Measurements from ENCODE around the gene CARHSP1. TPM values are rescaled to one million over a fixed set of nuclear protein-coding genes. Genes with fewer than 3 reads are reported as not detected.

CARHSP1 gene
- total RNA-seq, 1 donor from 2014 or later: 27.0 TPM

DNA sequence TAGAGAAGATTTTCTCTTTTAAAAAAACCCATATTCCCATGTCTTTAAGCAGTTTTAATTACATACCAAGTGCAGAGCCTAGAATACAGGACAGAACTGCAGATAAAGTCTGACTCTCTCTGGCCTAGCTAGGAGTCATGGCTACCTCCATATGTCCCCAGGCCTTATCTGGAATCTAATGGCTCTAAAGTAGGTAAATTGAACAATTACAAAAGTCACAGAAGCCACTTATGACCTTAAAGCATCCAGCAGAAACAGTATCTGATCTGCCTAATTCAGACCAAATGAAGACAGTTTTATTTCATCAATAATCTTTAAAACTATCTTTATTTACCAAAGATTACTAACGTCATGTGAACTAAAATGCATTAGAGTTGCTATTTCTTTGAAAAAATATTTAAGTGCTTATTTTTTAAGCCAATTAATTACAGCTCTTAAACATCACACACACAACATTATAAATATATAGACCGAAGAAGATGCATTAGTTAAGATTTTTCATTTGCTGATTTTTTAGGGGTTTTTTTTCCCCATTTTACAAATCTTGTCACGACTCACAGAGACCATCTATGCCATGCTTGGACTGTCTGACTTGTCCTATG, 42.4 kb downstream of the CARHSP1 start:
- Mint-ChIP-seq H3K4me3 (no peak overlapping the region), H3K9me3 (no peaks in the 10 kb centered on the region), H3K27me3 (no peaks in the 10 kb centered on the region), H3K4me1 (peaks cover 9% of the 10 kb centered on the region), H3K36me3 (ENCODE audit: low read depth) (peaks cover 62% of the 10 kb centered on the region), H3K27ac (no peak overlapping the region)
- intact Hi-C loops (cut with micrococcal nuclease): no loop called here
- DNase-seq (no peak), ATAC-seq (ENCODE audit: low read depth) (no peak)
- CTCF ChIA-PET: no interaction called here
- POLR2A ChIA-PET: interaction anchor here (0.5 kb wide), 1 partner anchor 109 kb away, joined by 6 read pairs; no protein-coding TSS in a partner anchor
- TF ChIP-seq, protein P1, sequence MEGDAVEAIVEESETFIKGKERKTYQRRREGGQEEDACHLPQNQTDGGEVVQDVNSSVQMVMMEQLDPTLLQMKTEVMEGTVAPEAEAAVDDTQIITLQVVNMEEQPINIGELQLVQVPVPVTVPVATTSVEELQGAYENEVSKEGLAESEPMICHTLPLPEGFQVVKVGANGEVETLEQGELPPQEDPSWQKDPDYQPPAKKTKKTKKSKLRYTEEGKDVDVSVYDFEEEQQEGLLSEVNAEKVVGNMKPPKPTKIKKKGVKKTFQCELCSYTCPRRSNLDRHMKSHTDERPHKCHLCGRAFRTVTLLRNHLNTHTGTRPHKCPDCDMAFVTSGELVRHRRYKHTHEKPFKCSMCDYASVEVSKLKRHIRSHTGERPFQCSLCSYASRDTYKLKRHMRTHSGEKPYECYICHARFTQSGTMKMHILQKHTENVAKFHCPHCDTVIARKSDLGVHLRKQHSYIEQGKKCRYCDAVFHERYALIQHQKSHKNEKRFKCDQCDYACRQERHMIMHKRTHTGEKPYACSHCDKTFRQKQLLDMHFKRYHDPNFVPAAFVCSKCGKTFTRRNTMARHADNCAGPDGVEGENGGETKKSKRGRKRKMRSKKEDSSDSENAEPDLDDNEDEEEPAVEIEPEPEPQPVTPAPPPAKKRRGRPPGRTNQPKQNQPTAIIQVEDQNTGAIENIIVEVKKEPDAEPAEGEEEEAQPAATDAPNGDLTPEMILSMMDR (IDR thresholded peaks at IDR 0.05): no peak

DNA sequence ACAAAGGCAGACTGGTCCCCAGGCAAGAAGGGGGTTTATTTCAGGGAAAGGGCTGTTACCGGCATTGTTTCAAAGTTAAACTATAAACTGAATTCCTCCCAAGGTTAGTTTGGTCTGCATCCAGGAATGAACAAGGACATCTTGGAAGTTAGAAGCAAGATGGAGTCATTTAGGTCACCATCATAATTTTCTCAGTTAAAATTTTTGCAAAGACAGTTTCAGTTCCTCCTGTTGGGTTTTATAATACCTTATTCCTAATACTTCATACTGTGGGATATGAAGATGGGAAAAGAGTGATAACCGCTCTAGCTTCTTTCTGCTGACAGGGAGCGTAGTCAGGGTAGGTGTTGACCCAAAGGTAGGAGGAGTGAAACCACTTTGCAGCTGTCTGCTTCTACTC, 46.4 kb downstream of the CARHSP1 start:
- intact Hi-C loops (cut with micrococcal nuclease): no loop called here
- TF ChIP-seq, protein P1 (IDR thresholded peaks at IDR 0.05): no peak
- DNase-seq (no peak), ATAC-seq (ENCODE audit: low read depth) (no peak)
- peaks cover 64% of the 10 kb centered on the region for H3K36me3 Mint-ChIP-seq (ENCODE audit: low read depth)
- H3K27ac Mint-ChIP-seq: no peak overlapping the region
- peaks cover 20% of the 10 kb centered on the region for H3K4me1 Mint-ChIP-seq
- ChIA-PET CTCF (no interaction called here), POLR2A (no interaction called here)
- no peaks in the 10 kb centered on the region for H3K9me3 Mint-ChIP-seq
- H3K4me3 Mint-ChIP-seq: no peak overlapping the region
- H3K27me3 Mint-ChIP-seq: no peaks in the 10 kb centered on the region

DNA sequence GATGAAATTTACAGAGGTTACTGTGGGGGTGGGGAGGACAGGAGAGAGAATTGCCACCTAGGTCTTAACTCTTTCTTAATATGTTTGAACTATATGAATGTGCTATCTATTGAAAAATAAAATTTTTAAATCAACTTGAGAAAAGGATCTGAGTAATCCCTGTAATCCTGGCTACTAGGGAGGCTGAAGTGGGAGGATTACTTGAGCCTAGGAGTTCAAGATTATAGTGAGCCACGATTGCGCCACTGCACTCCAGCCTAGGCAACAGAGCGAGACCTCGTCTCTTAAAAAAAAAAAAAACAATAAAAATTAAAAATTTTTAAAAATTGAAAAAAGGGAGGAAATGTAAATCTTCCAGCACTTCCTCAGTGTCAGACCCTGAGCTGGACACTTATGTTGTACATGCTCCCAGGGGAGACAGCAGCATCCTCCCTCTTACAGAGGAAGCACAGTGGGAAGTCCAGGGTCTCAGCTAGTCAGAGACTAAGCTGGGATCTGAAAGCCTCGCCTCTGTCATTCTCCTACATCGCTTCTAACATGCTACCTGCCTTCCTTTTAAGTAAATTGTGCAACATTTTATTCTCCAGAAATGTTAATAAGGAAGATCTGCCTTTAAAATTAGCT, 49.3 kb downstream of the CARHSP1 start:
- H3K27ac Mint-ChIP-seq: peak overlapping the region; percentile 52
- peaks cover 22% of the 10 kb centered on the region for H3K4me1 Mint-ChIP-seq
- ChIA-PET CTCF (interaction anchor here (0.9 to 1.3 kb wide), 2 partner anchors 9 to 61 kb away, joined by 4 read pairs; no protein-coding TSS in a partner anchor), POLR2A (interaction anchor here (0.5 to 2.3 kb wide), 5 partner anchors 17 to 198 kb away, joined by 3 to 10 read pairs (median 3); no protein-coding TSS in a partner anchor)
- TF ChIP-seq, protein P1 (IDR thresholded peaks at IDR 0.05): no peak
- no peak for DNase-seq
- peak; percentile 15 for ATAC-seq (ENCODE audit: low read depth)
- no peaks in the 10 kb centered on the region for H3K9me3 Mint-ChIP-seq
- peaks cover 74% of the 10 kb centered on the region for H3K36me3 Mint-ChIP-seq (ENCODE audit: low read depth)
- intact Hi-C loops (cut with micrococcal nuclease): no loop called here
- H3K4me3 Mint-ChIP-seq: no peak overlapping the region
- H3K27me3 Mint-ChIP-seq: no peaks in the 10 kb centered on the region

DNA sequence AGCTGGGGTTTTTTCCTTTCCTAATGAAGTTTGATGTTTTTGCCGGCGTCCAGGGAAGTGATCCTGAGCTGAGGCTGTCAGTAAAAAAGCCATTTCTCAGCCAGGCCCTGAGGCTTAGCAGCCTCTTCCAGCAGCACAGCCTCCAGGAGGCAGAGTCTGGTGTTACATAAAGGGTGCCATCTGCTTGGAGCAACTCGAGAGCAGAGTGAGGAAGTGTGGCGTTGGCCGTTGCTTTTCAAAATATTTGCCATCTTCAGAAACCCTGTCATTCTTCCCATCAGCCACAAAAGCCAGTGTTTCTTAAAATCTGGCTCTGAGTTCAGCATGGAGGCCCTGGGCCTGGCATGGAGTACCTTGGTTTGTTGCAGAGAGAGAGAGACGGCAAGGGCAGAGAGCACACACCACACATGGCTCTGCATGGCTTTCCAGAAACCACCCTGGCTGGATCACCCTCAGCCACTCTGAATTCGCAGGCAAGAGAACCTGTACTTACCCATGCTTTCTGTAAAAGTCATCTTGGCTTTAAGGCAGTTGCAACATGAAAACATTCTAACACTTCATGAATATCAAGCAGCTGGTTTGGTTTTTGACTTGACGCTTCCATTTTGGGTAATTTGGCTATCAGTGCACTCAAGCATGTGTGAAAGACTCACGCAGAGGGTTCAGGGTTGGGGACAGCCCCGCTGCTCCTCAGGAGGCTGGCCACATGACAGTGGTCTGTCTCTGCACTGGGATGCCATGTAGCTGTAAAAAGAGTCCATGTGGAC, 50.1 kb downstream of the CARHSP1 start:
- H3K36me3 Mint-ChIP-seq (ENCODE audit: low read depth): peaks cover 76% of the 10 kb centered on the region
- peak overlapping the region; percentile 52 for H3K27ac Mint-ChIP-seq
- H3K4me1 Mint-ChIP-seq: peaks cover 22% of the 10 kb centered on the region
- intact Hi-C loops (cut with micrococcal nuclease): no loop called here
- no peaks in the 10 kb centered on the region for H3K27me3 Mint-ChIP-seq
- no peak for DNase-seq
- TF ChIP-seq, protein P1 (IDR thresholded peaks at IDR 0.05): no peak
- POLR2A ChIA-PET: interaction anchor here (0.5 to 2.3 kb wide), 5 partner anchors 16 to 237 kb away, joined by 3 to 10 read pairs (median 3); partner anchors contain the start of gene CARHSP1
- ATAC-seq (ENCODE audit: low read depth): peak; percentile 93
- H3K4me3 Mint-ChIP-seq: no peak overlapping the region
- CTCF ChIA-PET: interaction anchor here (0.9 kb wide), 1 partner anchor 61 kb away, joined by 4 read pairs; no protein-coding TSS in a partner anchor
- H3K9me3 Mint-ChIP-seq: no peaks in the 10 kb centered on the region

Measured in activated B cell treated with CpG ODN at 0.5 μM for 24 hours (primary cell).